HG03520 (cell line): ENCODE measurements around the gene MRLN.
A peak's percentile ranks its signal among the peaks of the same experiment; 100 is the strongest.
"Not testable (repeated sequence)": the region's sequence is repeated elsewhere in the genome, so short reads cannot be mapped to it uniquely, and the experiment has no call there.

Experiments used
- ATAC-seq: cut with Tn5 transposase; IDR thresholded peaks from one replicate; pipeline ENCODE4 v1.9.1; 2021; ENCODE audit warnings: mild to moderate bottlenecking, moderate library complexity; ENCODE audit not compliant: unreplicated experiment

Gene MRLN

DNA sequence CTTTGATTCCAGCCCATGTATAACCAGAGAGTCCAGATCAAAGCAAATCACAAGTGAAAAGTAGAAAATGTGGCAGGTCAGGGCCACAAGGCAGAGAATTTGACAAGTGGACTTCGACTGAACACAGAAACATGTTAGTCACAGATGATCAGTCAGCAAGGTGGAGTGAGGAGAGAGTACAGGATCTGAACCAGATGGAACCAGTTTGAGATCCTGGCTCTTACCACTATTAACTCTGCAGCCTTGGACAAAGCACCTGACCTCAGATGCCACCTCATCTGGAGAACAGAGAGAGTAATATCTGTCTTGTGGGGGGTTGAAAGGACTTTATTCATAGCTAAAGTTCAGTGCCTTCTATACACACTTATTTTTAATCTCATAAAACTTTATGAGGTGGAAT lies 4.4 kb downstream of the MRLN start:
- peak; percentile 87 for ATAC-seq

DNA sequence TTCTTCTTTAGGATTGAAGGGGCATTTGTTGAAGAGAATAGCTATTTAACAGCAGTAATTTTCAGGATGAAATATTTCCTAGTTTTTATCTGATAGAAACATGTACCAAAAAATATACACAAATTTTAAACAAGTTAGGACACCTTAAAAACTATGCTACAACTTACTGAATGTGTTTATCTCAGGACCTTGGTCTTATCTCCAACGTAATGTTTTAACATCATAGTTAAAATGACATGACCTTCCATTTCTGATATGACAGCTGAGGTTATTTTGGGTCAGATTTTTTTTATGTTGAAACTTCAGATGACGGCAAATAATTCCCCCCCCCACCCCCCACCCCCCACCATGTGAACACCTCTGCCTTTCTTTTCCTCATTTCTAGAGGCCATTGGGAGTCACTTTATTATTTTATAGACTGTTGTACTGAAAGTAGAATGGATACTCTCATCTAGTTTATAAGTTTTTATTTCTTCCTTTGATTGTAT lies 8.0 kb downstream of the MRLN start:
- ATAC-seq, result no peak

DNA sequence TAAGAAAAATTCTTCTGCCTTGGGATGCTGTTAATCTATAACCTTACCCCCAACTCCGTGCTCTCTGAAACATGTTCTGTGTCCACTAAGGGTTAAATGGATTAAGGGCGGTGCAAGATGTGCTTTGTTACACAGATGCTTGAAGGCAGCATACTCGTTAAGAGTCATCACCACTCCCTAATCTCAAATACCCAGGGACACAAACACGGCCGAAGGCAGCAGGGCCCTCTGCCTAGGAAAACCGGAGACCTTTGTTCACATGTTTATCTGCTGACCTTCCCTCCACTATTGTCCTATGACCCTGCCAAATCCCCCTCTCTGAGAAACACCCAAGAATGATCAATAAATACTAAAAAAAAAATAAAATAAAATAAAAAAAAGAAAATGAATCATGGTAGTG lies 8.5 kb downstream of the MRLN start:
- ATAC-seq, result not testable (repeated sequence)

DNA sequence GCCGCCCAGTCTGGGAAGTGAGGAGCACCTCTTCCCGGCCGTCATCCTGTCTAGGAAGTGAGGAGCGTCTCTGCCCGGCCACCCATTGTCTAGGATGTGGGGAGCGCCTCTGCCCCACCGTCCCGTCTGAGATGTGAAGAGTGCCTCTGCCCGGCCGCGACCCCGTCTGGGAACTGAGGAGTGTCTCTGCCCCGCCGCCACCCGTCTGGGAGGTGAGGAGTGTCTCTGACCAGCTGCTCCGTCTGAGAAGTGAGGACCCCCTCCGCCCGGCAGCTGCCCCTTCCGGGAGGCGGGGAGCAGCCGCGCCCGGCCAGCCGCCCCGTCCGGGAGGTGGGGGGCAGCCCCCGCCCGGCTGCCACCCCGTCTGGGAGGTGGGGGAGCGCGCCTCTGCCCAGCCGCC lies 9.1 kb downstream of the MRLN start:
- ATAC-seq, result not testable (repeated sequence)

DNA sequence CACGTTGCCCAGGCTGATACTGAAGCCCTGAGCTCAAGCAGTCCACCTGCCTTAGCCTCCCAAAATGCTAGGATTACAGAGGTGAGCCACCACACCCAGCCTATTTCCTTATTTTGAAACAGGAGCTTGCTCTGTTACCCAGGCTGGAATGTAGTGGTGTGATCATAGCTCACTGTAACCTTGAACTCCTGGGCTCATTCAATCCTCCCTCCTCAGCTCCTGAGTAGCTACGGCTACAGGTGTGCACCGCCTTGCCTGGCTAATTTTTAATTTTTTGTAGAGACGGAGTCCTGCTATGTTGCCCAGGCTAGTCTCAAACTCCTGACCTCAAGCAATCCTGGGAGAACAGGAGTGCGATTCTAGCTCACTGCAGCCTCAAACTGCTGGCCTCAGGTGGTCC lies 11.7 kb downstream of the MRLN start:
- ATAC-seq, result no peak

DNA sequence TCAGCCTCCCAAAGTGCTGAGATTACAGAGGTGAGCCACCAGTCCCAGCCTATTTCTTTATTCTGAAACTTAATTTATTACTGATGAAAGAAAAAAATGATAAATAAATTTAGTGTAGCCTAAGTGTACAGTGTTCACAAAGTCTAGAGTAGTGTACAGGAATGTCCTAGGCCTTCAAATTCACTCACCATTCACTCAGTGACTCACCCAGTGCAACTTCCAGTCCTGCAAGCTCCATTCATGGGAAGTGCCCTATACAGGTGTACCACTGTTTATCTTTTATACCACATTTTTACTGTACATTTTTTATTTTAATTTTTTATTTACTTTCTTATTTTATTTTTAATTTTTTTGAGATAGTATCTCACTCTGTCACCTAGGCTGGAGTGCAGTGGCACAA lies 12.2 kb downstream of the MRLN start:
- no peak for ATAC-seq

DNA sequence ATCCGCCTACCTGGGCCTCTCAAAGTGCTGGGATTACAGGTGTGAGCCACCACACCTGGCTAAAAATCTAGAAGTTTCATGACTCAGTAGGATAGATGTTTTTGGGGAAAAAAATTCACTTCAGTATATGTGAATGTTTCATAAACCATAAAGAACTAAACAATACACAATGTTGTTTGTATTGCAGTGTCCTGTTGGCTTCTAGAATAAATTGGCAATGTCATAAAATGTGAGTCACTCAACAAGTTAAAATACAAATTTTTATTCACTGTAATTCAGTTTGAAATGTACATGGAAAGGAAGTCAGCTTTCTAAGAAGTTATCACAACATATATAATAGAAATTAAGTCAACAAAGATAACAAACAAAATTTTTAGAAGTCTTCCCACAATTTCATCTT lies 16.5 kb downstream of the MRLN start:
- ATAC-seq, result no peak

DNA sequence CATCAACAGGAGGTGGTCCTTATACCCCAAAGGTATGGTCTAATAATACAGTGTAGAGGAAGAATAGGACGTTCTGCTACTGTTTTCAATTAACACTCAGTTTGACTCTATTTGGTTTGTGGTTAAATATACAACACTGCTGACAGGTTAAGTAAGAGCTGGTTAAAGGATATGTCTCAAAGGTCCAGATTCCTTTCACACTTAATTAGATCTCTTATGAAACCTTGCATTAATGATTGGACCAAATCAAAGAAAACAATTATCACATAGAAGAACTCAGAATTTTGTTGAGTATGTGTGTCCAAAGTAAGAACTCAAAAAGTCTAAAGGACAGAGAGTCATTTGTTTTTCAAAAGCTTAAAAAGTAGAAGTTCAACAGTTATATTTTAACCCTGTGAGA lies 18.0 kb downstream of the MRLN start:
- no peak for ATAC-seq

DNA sequence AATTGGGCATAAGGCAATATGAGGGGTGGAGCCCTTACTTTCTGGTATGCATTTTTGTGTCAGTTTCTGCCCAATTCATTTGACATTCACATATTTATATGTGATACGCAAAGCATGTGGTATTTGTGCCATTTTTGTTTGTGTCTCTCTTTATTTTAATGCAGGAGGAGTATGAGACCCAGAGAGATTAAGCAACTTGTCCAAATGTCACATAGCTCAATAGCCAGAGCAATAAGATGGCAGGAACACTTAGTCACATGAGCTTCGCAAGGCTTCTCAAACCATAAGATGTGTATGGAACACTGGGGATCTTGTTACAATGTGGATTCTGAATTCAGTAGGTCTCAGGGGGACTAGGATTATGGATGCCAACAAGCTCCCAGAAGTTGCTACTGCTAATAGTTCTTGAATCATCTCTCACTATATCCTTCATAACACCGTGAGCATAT lies 19.2 kb downstream of the MRLN start:
- no peak for ATAC-seq

DNA sequence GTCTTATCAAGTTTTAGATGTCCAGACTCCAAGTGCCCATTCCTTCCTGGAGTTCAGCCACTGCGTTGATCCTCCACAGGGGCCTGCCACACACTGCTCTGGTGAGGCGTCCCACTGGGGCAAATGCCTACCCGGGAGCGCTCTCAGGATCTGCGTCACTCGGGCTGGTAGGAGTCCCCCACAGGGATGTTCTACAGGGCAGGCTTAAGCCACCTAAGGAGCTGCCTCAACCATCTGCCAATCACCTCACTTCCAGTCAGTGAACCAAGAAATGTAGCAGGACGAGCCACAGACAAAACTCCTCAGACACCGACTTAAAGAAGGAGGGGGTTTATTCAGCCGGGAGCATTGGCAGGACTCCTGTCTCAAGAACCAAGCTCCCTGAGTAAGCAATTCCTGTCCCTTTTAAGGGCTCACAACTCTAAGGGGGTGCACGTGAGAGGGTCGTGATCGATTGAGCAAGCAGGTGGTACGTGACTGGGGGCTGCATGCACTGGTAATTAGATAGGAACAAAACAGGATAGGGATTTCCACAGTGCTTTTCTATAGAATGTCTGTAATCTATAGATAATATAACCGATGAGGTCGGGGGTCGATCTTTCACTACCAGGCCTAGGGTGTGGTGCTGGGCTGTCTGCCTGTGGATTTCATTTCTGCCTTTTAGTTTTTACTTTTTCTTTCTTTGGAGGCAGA lies 19.8 kb downstream of the MRLN start:
- ATAC-seq, result not testable (repeated sequence)

DNA sequence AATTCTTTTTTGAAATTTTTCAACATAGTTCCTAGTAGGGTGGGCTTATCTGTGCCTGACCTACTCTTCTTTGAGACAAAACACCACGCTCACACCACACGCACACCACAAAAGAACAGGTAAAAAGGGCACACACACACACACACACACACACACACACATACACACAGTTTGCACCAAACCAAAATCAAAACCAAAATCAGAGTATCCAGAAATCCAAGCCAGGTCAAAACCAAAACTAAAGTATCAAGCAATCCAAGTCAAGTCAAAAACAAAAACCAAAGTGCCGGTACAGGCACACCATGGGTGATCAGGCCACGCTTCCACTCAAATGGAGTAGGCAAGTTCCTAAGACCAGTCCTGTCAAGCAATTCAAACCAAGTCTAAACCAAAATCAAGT lies 20.4 kb downstream of the MRLN start:
- ATAC-seq, result not testable (repeated sequence)

DNA sequence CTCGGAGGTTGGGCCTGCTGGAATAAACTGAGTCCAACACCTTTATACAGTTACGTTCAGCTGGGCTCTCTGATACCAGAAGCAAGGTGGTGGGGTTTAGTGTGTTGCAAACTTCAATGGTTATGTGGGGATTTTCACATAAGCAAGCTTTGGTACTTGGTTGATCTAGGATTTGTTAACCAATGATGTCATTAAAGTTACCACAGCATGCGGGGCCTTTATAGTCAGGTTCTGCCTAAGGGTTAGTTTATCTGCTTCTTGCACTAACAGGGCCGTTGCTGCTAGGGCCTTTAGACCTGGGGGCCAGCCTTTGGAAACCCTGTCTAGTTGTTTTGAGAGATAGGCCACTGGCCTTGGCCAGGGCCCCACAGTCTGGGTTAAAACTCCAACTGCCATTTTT lies 24.1 kb downstream of the MRLN start:
- not testable (repeated sequence) for ATAC-seq

DNA sequence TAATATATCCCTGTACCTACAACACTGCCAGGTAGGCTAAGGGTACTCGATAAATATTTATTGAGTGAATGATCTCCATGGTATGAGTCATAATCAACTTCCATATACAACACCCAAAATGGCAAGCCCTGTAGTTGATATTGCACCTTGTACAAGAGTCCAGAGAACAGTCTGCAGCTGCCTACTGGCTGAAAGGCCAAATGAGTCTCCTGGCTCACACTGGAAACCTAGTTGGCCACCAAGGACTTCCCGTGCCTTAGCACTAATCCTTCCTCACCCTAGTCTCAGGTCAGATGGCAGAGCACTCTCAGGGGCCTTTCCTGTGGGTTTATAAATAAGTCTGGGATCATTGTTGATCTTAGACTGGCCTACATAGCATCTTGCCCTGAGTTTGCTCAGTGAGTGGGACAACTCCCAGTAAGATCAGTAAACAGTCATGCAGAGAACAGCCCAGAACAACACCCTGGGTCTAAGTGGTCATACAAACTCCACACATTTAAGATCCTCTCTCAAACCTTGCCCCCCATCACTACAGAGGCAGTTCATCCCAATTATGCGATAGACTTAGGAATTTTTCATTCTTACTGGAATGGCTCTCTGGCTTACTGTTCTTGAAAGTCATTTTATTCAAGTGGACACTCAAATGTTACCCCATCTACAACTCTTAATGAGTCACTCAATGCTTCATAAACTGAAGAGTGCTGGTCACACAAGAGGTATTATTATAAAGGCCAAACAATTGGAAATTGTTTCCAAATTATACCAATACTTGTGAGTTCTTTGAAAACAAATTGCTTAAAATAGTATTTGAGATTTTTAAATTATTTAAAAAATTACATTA lies 28.9 kb downstream of the MRLN start:
- no peak for ATAC-seq

DNA sequence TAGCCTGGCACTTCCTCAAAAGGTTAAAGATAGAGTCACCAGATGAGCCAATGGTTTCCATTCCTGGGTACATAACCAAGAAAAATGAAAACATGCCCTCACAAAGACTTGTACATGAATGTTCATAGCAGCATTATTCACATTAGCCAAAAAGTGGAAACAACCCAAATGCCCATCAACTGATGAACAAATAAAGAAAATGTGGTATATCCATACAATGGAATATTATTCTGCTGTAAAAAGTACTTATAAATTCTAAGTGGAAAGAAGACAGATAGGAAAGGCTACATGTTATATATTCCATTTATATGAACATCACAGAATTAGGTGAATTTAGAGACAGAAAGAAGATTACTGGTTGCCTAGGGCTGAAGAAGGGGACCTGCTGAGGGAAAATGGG lies 32.9 kb downstream of the MRLN start:
- no peak for ATAC-seq

DNA sequence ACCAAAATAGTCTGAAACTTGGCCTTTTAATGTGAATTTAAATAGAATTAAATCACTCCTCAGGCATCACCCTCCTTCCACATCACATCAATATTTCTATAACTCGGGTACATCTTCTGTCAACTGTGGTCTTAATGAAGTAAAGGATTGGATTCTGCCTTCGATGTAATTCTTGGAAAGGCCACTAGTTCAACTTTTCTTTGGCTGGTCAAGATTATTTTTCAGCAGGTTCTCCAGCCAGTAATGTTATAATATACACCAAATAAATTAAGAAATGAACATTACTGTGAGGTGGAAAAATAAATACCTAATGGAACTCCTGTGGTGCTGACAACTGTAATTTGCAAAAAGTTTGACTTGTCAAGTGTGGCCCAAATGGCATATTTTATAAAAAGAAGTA lies 33.9 kb downstream of the MRLN start:
- ATAC-seq, result no peak

DNA sequence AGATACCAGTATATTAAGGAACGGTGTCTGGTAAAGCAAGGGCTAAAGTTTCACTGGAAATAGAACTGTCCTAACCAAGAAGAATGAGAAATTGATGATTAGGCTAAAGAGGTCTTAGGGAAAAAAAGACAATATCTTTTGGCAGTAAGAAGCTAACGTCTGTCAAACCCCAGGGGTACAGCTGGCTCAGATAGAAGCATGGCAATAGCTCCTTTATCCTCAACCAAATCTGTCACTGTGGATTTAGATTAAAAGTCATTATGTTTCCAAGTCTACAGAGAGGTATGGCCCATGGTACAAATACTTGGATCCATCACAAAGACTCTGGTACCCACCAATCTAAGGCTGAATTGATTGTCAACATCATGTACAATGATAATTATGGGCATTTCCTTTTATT lies 35.0 kb downstream of the MRLN start:
- no peak for ATAC-seq

DNA sequence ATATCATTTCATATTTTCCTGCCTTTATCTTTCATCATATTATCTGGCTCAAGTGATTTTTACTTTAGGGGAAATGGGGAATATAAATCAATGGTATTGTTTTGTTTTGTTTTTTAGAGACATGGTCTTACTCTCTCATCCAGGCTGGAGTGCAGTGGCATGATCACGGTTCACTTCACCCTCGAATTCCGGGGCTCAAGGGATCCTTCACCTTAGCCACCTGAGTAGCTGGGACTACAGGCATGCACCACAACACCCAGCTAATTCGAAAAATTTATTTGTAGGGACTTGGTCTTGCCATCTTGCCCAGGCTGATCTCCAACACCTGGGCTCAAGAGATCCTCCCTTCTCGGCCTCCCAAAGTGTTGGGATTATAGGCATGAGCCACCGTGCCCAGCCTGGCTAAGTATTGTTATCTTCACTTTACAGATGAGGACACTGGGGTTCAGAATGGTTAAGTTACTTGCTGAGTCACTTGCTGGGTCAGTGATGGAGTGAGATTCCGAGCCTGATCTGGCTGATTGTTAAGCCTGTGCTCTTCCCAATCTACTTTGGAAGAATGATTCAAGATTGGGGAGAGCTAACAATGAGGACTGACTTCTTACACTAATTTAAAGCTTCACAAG lies 39.9 kb downstream of the MRLN start:
- ATAC-seq, result no peak

DNA sequence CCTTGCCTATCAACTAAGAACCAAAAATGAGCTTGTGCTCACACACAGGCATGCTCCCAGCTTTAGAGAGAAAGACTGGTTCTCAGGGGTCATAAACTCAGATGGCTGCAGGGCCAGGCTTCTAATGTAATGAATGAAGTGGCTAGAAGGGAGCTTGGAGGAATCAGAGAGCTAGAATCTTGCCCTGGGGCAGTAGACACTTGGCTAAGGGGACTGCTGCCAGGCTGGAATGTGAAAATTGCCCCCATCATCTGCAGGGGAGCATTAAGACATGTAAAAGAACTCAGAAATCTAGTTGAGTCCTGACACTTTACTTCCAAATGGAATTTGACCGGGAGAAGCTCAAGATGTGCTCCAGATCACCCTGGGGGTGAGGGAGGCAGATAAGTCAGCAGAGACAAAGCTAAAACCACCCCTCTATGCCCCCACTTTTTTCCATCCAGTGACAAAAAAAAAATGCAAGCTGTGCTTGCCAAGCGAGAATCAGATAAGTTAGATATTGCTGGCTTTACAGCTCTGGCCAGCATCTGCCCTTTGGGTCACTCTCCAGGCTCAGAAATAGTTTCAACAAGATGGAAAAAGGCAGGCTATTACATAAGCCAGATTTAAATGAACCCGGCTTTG lies 41.3 kb downstream of the MRLN start:
- no peak for ATAC-seq

DNA sequence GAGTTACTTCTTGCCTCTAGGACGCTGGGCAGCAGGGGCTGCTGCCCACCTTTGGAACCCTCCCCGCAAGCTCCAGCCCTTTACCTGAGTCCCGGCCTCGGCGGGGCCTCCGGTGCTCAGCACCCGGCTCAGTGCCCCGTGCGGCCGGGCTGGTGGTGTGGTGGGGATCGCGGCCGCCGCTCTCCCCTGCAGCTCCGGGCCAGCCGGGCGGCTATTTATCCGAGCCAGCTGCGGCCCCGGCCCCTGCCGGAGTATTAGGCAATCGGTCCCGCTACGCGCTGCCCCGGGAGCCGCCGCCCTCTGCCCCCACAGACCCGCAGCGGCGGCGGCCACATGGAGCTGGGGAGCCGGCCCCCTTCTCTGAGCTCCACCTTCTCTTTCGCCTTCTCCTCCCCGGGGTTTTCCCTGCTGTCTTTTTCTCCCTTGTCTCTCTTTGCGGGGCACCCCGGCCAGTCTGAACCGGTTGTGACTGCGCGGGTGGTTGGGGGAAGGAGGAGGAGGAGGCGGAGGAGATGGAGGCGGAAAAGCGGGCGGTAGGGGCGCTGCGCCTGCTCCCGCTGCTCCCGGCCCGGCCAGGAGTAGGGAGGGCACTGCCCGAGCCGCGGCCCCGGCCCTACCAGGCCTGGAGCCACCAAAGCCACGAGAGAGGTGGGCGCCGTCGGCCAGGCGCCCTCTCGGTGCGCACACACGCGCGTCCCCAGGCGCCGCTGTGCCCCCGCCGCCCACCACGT lies 43.7 kb downstream of the MRLN start, which contains the start of gene SLC16A9:
SLC16A9 (minus strand) TSS at position 456 of the 731 bp plus-strand sequence. CDS start 25,559 bp downstream, outside the sequence.
- ATAC-seq, result peak; percentile 81

DNA sequence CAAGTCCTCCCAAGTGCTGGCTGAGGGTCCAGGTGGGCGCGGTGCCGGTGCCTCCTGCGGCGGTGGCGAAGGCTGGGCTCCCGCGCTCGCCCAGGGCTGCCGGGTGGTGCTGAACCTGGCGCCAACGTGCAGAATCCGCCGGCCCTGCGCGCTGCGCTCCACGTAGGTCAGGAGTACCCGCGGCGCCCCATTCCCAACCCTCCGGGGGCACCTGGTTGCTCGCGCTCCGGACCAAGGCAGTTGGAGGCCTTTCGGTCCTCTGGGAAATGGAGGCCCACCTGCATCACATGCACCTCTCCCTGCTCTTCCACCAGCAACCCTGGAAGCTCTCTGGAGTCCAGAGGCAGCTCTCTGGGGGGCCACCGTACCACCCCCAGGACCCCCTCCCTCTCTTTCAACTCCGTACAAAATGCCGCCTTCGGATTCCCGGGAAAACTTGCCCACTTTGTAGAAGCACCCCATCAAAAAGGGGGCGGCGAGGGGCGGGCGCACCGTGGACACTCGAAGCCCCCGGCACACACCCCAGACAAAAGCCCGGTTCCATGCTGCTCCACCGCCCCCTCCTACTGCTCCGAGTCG lies 44.4 kb downstream of the MRLN start:
- no peak for ATAC-seq
